ENCODE data around the gene TFCP2. TPM values are rescaled to one million over a fixed set of nuclear protein-coding genes. Genes with fewer than 3 reads are reported as not detected.

The TFCP2 gene
- total RNA-seq, 2 donors from 2014 or later: 10.6 to 18.1 TPM

- Histone ChIP-seq H3K36me3 (peaks cover 2% of the 10 kb centered on the region), H3K4me1 (ENCODE audit: control insufficient read depth in 1 of 2, low read depth in 2 of 2) (peaks cover 12 to 20% of the 10 kb centered on the region in 2 donors), H3K4me3 (peak within 1 kb of the TSS; percentile 77), H3K9me3 (no peaks in the 10 kb centered on the region), H3K27me3 (replicated peaks; ENCODE audit: insufficient read depth) (no peaks in the 10 kb centered on the region), H3K27ac (peak within 1 kb of the TSS; percentile 90)
- TF ChIP-seq CTCF (IDR thresholded peaks at IDR 0.05): peak; percentile 82
- peak; percentile 99 for ATAC-seq (ENCODE audit: insufficient number of reproducible peaks, low FRiP score, low read depth)
- peak; percentile 89 for DNase-seq (ENCODE audit: low spot score)
Observed at GRCh38 chr12:51047655-51048540, 125.0 kb downstream of the TFCP2 start, which contains the start of gene LETMD1. Gene LETMD1, plus strand, starts transcription at chr12:51048327. Its CDS starts 30 bp downstream, at chr12:51048357.

Other genes starting within 250 kb of the TFCP2 start
- gene HIGD1C, start 220.6 kb downstream of the TFCP2 start, total RNA-seq: not detected
- 10 to 100 TPM; 61.6 to 82.3 TPM for gene SLC11A2, start 146.8 kb downstream of the TFCP2 start, total RNA-seq
- 10 to 100 TPM; 42.4 to 52.1 TPM for gene LETMD1, start 124.8 kb downstream of the TFCP2 start, total RNA-seq
- 10 to 100 TPM; 30.9 to 43.4 TPM for gene CSRNP2, start 89.5 kb downstream of the TFCP2 start, total RNA-seq
- gene POU6F1, start 44.9 kb upstream of the TFCP2 start, total RNA-seq: 10 to 100 TPM; 14.5 to 17.1 TPM
- gene DAZAP2, start 65.7 kb upstream of the TFCP2 start, total RNA-seq: 100 to 1,000 TPM; 208 to 344 TPM
- gene SMAGP, start 97.3 kb upstream of the TFCP2 start, total RNA-seq: 1 to 10 TPM; 7.6 to 7.8 TPM
- gene BIN2, start 151.0 kb upstream of the TFCP2 start, total RNA-seq: 10 to 100 TPM in 1 of 2 donors, 1 to 10 TPM in 1; 4.6 to 11.9 TPM
- not detected for gene CELA1, start 173.5 kb upstream of the TFCP2 start, total RNA-seq
- gene GALNT6, start 218.3 kb upstream of the TFCP2 start, total RNA-seq: 10 to 100 TPM in 1 of 2 donors, 1 to 10 TPM in 1; 9.9 to 11.5 TPM

All from thoracic aorta (tissue), 2 donors.